NCI-H524 (cell line): Measurements from ENCODE around the gene TMEM248.
"Not testable (repeated sequence)": the region's sequence is repeated elsewhere in the genome, so short reads cannot be mapped to it uniquely, and the experiment has no call there.

ENCODE experiments used
- DNase-seq, 2 experiments: peaks; one replicate each; lab custom pipeline; 2025; lab: John Stamatoyannopoulos, UW

The TMEM248 gene

DNA sequence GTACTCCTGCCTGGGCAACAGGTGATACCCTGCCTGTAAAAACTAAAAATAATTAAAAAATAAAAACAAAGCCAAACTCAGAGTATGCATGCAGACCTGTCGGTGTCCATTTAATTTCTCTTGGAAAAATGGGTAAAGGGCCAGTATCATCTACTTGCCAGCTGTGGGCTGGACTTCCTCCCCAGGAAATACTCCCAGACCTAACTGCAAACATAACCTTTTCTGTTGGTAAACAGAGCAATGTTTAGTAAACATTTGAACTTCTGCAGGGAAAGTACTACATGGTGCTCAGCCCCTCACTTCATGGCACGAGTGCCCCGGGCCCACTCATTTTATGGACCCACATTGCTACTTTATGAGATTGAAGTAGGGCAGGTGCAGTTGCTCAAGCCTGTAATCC is 10.2 kb upstream of the TMEM248 start:
- DNase-seq: no peak

DNA sequence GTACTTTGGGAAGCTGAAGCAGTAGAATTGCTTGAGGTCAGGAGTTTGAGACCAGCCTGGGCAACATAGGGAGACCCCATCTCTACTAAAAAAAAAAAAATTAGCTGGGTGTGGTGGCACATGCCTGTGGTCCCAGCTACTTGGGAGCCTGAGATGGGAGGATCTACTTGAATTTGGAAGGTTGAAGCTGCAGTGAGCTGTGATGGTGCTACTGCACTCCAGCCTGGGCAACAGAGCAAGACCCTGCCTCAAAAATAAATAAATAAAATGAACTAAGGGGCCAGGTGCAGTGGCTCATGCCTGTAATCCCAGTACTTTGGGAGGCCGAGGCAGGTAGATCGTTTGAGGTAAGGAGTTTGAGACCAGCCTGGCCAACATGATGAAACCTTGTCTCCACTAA is 9.8 kb upstream of the TMEM248 start:
- DNase-seq: not testable (repeated sequence)

GRCh38 chr7:66912195-66912594 is 8.8 kb upstream of the TMEM248 start:
- no peak for DNase-seq

DNA sequence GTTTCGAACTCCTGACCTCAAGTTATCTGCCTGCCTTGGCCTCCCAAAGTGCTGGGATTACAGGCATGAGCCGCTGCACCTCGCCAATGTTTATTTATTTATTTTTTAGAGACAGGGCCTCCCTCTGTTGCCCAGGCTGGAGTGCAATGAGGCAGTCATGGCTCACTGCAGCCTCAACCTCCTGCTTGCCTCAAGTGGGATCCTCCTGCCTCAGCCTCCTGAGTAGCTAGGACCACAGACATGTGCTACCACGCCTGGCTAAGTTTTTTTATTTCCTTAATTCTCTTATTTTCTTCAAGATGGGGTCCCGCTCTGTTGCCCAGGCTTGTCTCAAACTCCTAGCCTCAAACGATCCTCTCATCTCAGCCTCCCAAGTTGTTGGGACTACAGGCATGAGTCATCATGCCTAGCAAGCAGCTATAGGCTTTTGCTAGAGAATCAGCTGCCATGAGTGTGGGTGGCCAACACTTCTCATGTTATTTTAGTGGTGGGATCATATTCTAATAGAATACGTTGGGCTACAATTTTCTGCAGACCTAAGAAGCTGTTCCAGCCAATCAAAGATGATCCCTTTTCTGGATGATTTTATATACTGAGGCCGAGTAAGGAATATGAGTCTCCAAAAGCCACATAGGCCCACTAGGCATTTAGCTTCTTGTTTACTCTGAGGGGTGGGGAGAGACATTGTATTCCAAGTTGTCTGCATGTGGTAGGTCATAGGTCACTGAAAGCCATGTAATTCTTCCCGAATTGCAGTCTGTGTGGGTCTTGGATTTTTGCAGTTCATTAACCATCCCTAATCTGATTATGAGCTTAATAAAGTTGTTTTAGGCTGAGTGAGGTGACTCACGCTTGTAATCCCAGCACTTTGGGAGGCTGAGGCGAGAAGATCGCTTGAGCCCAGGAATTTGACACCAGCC is 7.6 kb upstream of the TMEM248 start:
- DNase-seq: peak in 1 of 2 experiments; percentile 11

DNA sequence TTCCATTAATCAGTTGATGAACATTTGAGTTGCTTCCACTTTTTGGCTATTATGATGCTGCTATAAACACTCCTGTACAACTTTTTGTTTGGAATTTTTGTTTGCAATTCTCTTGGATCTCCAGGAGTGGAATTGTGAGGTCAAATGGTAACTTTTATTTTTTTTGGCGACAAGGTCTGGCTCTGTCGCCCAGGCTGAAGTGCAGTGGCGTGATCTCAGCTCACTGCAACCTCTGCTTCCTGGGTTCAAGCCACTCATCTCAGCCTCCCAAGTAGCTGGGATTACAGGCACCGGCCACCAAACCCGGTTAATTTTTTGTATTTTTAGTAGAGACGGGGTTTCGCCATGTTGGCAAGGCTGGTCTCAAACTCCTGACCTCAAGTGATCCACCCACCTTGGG is 3.1 kb upstream of the TMEM248 start:
- DNase-seq: not testable (repeated sequence)

- no peak for DNase-seq
These were observed 1.7 kb upstream of the TMEM248 start for GRCh38 chr7:66919304-66919703.

- no peak for DNase-seq
These were observed 1.3 kb upstream of the TMEM248 start for GRCh38 chr7:66919704-66920103.

GRCh38 chr7:66920256-66920655 is 769 bp upstream of the TMEM248 start:
- no peak for DNase-seq

- DNase-seq: peak in 1 of 2 experiments; percentile 16
These were observed 432 bp downstream of the TMEM248 start for GRCh38 chr7:66921396-66921917.

DNA sequence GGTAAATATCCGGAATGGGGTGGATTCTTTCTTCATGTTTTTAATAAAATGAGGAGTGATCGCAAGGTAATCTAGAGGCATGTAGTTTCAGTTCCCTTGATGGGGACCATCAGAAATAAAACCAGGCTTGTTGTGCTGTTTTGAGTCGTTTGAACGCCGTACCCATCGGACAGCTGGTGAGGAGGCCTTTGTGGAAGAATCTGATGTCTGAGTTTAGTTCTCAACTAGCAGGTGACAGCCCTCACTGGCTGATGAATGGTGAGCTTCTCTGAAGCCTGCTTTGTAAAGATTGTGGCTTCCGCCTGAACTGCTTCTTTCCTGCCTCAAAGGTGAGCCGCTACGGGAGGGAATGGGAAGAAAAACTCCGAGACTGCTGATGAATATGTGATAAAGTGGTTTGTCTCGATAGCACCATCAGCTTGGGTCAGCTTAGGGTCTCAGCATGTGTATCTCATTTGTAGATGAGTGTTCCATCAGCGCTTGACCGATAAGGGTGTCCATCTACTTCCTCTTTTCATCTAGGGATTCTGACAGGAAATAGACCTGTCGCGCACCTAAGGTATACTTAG is 977 bp downstream of the TMEM248 start:
- DNase-seq: no peak

DNA sequence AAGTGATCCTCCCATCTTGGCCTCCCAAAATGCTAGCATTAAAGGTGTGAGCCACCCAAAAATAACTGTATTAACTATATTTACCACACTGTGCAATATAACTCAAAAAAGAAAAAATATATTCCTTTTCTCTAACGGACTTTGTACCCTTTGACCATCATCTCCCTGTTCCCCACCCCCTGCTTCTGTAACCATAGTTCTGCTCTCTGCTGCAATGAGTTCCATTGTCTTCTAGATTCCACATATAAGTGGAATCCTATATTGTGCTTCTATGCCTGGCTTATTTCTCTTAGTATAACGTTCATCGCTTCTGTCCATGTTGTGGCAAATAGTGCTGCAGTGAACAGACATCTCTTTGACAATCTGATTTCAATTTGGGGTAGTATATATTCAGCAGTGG is 4.2 kb downstream of the TMEM248 start:
- no peak for DNase-seq

GRCh38 chr7:66927348-66927948 is 6.4 kb downstream of the TMEM248 start:
- DNase-seq: no peak

GRCh38 chr7:66928388-66928787 is 7.4 kb downstream of the TMEM248 start:
- peak; percentile 21 to 36 for DNase-seq

DNA sequence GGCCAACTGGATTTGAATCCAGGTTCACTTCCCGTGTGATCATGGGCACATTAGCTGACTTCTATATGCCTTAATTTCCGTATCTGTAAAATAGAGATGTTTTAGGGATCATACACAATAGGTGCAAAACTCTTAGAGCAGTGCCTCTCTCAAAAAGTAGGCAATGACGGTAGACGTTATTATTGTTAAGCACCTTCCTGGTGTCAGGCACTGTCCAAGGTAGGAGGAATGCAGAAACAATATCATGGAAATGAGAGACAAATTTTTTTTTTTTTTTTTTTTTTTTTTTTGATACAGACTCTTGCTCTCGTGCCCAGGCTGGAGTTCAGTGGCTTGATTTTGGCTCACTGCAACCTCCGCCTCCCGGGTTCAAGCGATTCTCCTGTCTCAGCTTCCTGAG is 8.1 kb downstream of the TMEM248 start:
- no peak for DNase-seq

DNA sequence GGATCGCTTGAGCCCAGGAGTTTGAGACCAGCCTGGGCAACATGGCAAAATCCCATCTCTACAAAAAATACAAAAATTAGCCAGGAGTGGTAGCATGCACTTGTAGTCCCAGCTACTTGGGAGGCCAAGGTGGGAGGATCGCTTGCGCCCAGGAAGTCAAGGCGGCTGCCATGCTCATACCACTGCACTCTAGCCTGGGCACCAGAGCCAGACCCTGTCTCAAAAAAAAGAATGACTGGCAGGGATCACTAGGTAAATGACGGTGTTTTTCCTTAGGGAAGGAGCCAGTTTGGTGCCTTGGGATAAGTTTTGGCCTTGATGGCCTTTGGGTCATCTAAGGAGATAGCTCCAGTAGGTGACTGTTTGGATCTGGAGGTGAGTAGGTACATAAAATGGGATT is 8.9 kb downstream of the TMEM248 start:
- no peak for DNase-seq

GRCh38 chr7:66930341-66930740 is 9.3 kb downstream of the TMEM248 start:
- DNase-seq: peak; percentile 75 to 92

DNA sequence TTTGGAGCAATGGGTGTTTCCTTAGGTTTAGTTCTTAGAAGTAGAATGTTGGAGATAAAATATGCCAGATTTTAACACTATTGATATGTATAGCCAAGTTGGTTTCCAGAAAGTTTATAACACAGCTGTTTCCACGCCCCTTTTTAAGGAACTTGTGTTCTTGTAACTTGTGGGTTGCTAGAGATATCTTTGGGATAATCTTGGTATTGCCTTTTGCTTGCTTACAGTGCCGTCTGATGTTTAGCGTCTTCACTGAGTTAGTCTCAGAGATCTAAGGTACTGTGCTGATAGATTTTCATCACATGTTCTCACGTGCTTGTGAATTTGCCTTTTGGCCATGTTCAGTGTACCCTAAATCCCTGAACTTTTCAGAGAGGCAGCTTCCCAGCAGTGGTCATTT is 12.4 kb downstream of the TMEM248 start:
- no peak for DNase-seq

DNA sequence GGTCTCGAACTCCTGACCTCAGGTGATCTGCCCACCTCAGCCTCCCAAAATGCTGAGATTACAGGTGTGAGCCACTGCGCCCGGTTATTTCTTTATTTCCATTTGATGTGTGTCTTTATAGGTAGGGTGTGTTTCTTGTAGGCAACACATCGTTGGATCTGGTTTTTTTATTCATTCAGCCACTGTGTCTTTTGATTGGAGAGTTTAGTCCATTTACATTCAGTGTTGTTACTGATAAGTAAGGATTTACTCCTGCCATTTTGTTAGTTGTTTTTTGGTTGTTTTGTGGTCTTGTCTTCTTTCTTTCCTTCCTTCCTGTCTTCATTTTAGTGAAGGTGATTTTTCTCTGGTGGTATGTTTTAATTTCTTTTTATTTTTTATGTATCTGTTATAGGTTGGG is 16.9 kb downstream of the TMEM248 start:
- no peak for DNase-seq

DNA sequence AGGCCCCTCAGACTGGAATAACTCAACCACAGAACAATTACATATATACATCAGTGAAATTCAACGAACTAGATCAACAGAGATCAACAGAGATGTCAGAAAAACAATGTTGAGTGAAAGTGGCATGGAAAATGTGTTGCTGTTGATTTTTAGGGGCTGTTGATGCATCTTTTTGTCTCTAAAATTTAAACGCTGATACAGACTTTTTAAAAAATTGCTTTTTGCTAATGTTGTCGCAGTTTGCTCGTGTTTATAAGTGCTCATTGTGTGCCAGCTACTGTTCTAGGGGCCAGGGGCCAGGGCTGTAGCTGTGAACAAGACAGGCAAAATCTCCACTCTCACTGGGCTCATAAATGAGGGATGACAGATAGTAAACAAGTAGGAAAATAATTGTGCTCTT is 18.3 kb downstream of the TMEM248 start:
- no peak for DNase-seq

DNA sequence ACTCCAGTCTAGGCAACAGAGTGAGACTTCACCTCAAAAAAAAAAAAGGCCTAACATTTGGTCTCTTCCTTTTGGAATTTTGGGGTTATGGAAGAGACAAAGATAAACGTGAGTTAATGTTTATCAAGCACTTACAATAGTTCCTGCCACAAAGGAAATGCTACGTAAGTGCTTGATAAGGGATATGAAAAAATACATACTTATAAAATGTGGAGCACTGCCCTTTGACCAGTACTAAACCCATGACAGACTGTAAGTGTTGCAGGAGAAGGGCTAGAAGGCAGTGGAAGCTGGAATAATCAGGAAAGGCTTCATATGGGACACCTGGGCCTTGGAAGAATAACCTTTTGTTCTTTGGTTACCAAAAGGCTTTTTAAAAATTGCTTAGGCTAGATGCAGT is 25.5 kb downstream of the TMEM248 start:
- no peak for DNase-seq

DNA sequence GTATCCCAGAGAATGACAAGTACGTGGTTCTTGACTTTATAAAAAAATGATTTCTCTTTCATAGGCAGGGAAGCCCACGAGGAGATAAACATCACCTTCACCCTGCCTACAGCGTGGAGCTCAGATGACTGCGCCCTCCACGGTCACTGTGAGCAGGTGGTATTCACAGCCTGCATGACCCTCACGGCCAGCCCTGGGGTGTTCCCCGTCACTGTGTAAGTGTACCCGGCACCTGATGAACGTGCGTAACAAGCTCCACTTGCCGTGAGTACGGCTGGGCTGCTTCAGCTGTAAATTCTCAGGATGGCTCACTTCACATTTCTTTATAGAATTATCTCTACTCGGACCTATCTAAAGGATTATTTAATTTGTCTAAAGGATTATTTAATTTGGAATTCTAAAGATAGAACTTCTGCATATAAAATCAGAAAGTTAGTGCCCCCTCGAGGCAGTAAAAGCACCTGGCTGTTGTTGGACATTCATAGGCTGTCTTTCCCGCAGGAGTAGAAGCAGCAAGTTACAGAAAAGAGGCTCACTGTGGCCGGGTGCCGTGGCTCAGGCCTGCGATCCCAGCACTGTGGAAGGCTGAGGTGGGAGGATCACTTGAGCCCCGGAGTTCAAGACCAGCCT is 27.6 kb downstream of the TMEM248 start:
- no peak for DNase-seq

DNA sequence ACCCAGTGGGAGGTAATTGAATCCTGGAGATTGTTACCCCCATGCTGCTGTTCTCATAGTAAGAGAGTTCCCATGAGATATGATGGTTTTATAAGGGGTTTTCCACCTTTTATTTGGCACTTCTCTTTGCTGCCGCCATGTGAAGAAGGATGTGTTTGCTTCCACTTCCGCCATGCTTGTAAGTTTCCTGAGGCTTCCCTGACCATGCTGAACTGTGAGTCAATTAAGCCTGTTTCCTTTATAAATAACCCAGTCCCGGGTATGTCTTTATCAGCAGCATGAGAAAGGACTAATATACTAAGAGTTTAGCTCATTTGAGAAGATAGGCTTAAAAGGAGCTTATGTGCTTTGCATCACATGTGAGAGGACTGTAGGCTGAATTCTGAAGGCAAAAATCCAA is 29.3 kb downstream of the TMEM248 start:
- DNase-seq: no peak
